Spleen (tissue), 11 donors: Measurements from ENCODE around the gene LRBA. TPM values are rescaled to one million over a fixed set of nuclear protein-coding genes. Genes with fewer than 3 reads are reported as not detected.

Source experiments
- DNase-seq: peaks from one replicate; pipeline ENCODE4 v3.0.0-alpha.2; 2020
- H3K27ac ChIP-seq, 8 donors: fragments of 200-600 bp; sonication (generic) in 7 of 8; 1 replicate in 4 of 8; 2 replicates in 4 of 8; pipeline versions ENCODE4 v1.5.0 to v1.8.0; 2016 to 2021; ENCODE audit warnings: inconsistent platforms in 4 of 8, mild to moderate bottlenecking in 4 of 8, moderate library complexity in 1 of 8
- H3K27me3 ChIP-seq, 7 donors: fragments of 200-600 bp; sonication (generic) in 6 of 7; replicated peaks in 1 of 7; 1 replicate in 4 of 7; 2 replicates in 3 of 7; pipeline versions ENCODE4 v1.5.0 to v1.8.0; 2016 to 2021; ENCODE audit warnings: inconsistent platforms in 3 of 7, mild to moderate bottlenecking in 1 of 7
- H3K36me3 ChIP-seq, 6 donors: fragments of 200-600 bp; sonication (generic) in 5 of 6; 1 replicate in 4 of 6; 2 replicates in 2 of 6; pipeline versions ENCODE4 v1.5.0 to v1.8.0; 2016 to 2021; ENCODE audit warnings: inconsistent platforms in 2 of 6
- H3K4me1 ChIP-seq, 6 donors: fragments of 200-600 bp; sonication (generic) in 5 of 6; 1 replicate in 3 of 6; 2 replicates in 3 of 6; pipeline versions ENCODE4 v1.5.0 to v1.8.0; 2016 to 2021; ENCODE audit warnings: inconsistent platforms in 3 of 6
- H3K4me3 ChIP-seq, 8 donors: fragments of 200-600 bp; sonication (generic) in 7 of 8; 1 replicate in 4 of 8; 2 replicates in 4 of 8; pipeline versions ENCODE4 v1.5.0 to v1.8.0; 2016 to 2021; ENCODE audit warnings: inconsistent platforms in 4 of 8, mild to moderate bottlenecking in 4 of 8, moderate library complexity in 2 of 8
- H3K9me3 ChIP-seq, 8 donors: fragments of 200-600 bp; sonication (generic) in 7 of 8; 1 replicate in 4 of 8; 2 replicates in 4 of 8; pipeline versions ENCODE4 v1.5.0 to v1.8.0; 2016 to 2021; ENCODE audit warnings: inconsistent platforms in 4 of 8
- CTCF ChIP-seq, 11 experiments: fragments of 200-600 bp in 7 of 11; fragments of 450-650 bp in 4 of 11; sonication (generic) in 4 of 11; IDR thresholded peaks in 8 of 11; conservative IDR thresholded peaks in 3 of 11; 1 replicate in 7 of 11; 2 replicates in 4 of 11; pipeline versions ENCODE4 v1.4.0 to v1.8.0; 2016 to 2021; ENCODE audit warnings: antibody characterized with exemption in 11 of 11, inconsistent platforms in 4 of 11, mild to moderate bottlenecking in 1 of 11
- POLR2A ChIP-seq, 3 donors: fragments of 450-650 bp; IDR thresholded peaks; one replicate each; pipeline ENCODE4 v1.5.1; 2017; ENCODE audit warnings: antibody characterized with exemption in 3 of 3, mild to moderate bottlenecking in 1 of 3
- POLR2AphosphoS5 ChIP-seq, 3 donors: sonication (generic); formaldehyde crosslinking; IDR thresholded peaks; one replicate each; pipeline ENCODE4 v1.5.1; 2017; ENCODE audit warnings: antibody characterized with exemption in 3 of 3
- WGBS, 5 donors: extraction: QIAGEN DNeasy Blood & Tissue Kit in 3 of 5; methylation state at CpG; one replicate each; pipeline versions ENCODE4 v1.1.5 to v1.1.7; 2013 to 2018; 5-methylcytosine and 5-hydroxymethylcytosine counted together
- intact Hi-C: fragments of 100-400 bp; cut with DNase I; formaldehyde crosslinking; loops from one replicate; pipeline ENCODE4 v1.15.0; 2023; ENCODE audit warnings: low total_unique reads
- polyA plus RNA-seq, 3 donors: library from polyadenylated mRNA; stranded (reverse); fragments of 200-250 nt; gene quantifications; one replicate each; pipeline ENCODE4 v1.2.1, GENCODE V29; 2013
- total RNA-seq, 7 donors: library from RNA; depleted of rRNA in 3 of 7; stranded (reverse); fragments of >200 nt in 3 of 7; fragmentation: NEBNext Ultra II Directional in 4 of 7; extraction: Animal tissue kit (Norgen Biotek cat#: 25700) in 4 of 7; gene quantifications; one replicate each; pipeline versions ENCODE4 v1.1.0 to v1.2.1, GENCODE V29; 2016 to 2021
- donor health status: healthy with polysubstance abuse.
- donor health status: DM: no; HTN: no; CAD: no; lungs with moderate emphysema.
- donor health status: DM: no; HTN: no; CAD: no.
- donor health status: Bipolar disorder and iron deficiency.
- donor health status: healthy.
- donor health status: DM: no; HTN: no; CAD: no.
- donor health status: DM: yes; HTN: yes; CAD: no.

The LRBA gene
- total and polyA plus RNA-seq, 10 donors: 8.2 to 84.9 (median 50.5) TPM

DNA sequence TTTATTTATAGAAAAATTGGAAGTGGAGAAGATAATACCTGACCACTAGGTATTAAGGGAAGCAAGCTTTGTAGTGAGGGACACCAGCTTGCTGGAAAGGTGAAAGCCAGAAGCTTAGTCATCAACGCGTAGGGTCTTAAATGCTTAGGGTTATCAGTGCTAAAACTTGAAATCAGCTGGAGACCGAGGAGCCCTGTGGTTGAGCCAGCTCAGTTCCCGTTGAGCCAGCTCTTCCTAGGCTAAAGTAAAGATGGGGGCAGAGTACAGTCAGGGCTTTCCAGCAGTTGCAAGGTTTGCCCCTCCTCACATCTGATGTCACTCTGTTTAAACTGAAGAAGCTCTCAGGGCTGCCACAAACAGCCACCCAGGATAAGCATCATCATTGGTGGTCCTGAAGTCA lies 696.1 kb downstream of the LRBA start:
- Histone ChIP-seq H3K36me3 (peaks cover 0 to 56% (median 4%) of the 10 kb centered on the region in 6 donors), H3K4me1 (no peaks in the 10 kb centered on the region), H3K27me3 (no peaks in the 10 kb centered on the region), H3K9me3 (no peaks in the 10 kb centered on the region), H3K27ac (no peak overlapping the region), H3K4me3 (no peak overlapping the region)
- intact Hi-C loops: no loop called here
- DNase-seq: no peak
- TF ChIP-seq POLR2AphosphoS5 (IDR thresholded peaks at IDR 0.05) (no peak), POLR2A (IDR thresholded peaks at IDR 0.05) (no peak), CTCF (IDR thresholded peaks at IDR 0.05 in 8 of 11, conservative IDR thresholded peaks at IDR 0.05 in 3 of 11) (no peak)
- WGBS, 5 donors: 87 to 92% (median 91%) methylated on average over 4 of the region's 4 CpGs

DNA sequence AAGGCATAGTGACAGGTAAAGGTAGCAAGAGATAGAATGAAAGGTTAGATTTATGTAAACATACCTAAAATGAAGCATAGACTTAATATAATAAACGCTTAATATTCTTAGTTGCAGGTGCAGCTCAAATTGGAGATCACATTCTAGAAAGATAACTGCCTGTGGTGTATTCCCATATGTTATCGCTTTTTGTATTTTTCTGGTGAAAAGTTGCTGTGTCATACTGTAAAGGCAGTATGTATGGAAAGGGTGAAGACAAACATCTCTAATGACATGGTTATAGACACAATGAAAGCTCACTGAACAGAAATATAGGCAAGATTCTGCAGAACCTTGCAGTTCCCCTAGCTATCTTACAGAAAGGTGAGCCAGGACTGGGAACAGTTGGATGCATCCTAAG lies 696.6 kb downstream of the LRBA start:
- no peaks in the 10 kb centered on the region for H3K27me3 ChIP-seq
- peaks cover 0 to 53% (median 4%) of the 10 kb centered on the region in 6 donors for H3K36me3 ChIP-seq
- no peaks in the 10 kb centered on the region for H3K9me3 ChIP-seq
- H3K4me3 ChIP-seq: no peak overlapping the region
- 49 to 66% (median 50%) methylated on average over 2 of the region's 2 CpGs for WGBS, 5 donors
- no peak for DNase-seq
- no peak overlapping the region for H3K27ac ChIP-seq
- no peaks in the 10 kb centered on the region for H3K4me1 ChIP-seq
- intact Hi-C loops: no loop called here
- no peak for TF ChIP-seq CTCF (IDR thresholded peaks at IDR 0.05 in 8 of 11, conservative IDR thresholded peaks at IDR 0.05 in 3 of 11)
- no peak for TF ChIP-seq POLR2AphosphoS5 (IDR thresholded peaks at IDR 0.05)
- no peak for TF ChIP-seq POLR2A (IDR thresholded peaks at IDR 0.05)

DNA sequence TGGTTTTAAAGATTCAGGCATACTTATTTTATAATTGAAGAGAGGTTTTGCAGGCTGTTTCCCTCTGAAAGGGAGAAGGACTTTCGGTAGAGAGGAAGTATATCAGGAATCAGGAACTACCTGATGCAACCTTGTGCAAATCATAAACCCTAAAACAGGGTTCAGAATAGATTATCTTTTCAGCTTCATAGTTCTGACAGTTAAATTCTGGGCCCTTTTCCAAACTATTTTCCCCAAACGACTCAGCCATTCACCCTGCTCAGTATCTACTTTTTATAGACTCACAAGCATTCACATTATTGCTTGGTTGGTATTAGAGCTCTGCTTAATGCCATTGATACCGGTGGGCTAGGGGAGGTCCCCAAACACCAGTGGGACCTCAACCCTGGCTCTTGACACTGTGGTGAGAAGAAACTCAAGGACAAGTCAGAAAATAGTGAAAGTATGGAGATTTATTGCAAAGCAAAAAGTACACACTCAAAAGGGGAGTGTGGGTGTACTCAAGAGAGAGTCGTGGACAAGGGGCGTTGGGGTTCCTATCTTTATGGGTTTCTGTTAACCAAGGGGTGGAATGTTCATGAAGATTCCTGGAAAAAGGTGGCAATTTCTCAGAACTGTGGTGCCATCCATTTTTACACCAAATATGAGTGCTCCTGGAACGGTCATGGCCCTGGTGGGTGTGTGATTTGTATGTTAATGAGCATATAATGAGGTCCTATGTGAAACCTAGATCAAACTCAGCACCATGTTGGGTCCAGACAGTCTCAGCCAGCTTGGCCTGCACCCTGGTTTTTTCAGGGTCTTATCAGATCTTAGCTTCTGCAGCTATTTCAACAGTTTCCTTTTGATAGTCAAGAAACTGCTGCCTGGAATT lies 698.5 kb downstream of the LRBA start:
- Histone ChIP-seq H3K4me3 (no peak overlapping the region), H3K4me1 (no peaks in the 10 kb centered on the region), H3K36me3 (peaks cover 0 to 51% (median 4%) of the 10 kb centered on the region in 6 donors), H3K27ac (no peak overlapping the region), H3K27me3 (no peaks in the 10 kb centered on the region), H3K9me3 (no peaks in the 10 kb centered on the region)
- 65 to 72% (median 69%) methylated on average over 6 of the region's 6 CpGs for WGBS, 5 donors
- intact Hi-C loops: no loop called here
- no peak for DNase-seq
- TF ChIP-seq CTCF (IDR thresholded peaks at IDR 0.05 in 8 of 11, conservative IDR thresholded peaks at IDR 0.05 in 3 of 11) (no peak), POLR2AphosphoS5 (IDR thresholded peaks at IDR 0.05) (no peak), POLR2A (IDR thresholded peaks at IDR 0.05) (no peak)

- H3K36me3 ChIP-seq: peaks cover 0 to 51% (median 4%) of the 10 kb centered on the region in 6 donors
- no peak overlapping the region for H3K27ac ChIP-seq
- DNase-seq: no peak
- H3K4me1 ChIP-seq: no peaks in the 10 kb centered on the region
- no peaks in the 10 kb centered on the region for H3K27me3 ChIP-seq
- no peak overlapping the region for H3K4me3 ChIP-seq
- intact Hi-C loops: no loop called here
- H3K9me3 ChIP-seq: no peaks in the 10 kb centered on the region
- 95 to 99% (median 98%) methylated on average over 2 of the region's 2 CpGs for WGBS, 5 donors
- TF ChIP-seq CTCF (IDR thresholded peaks at IDR 0.05 in 8 of 11, conservative IDR thresholded peaks at IDR 0.05 in 3 of 11): no peak
- TF ChIP-seq POLR2AphosphoS5 (IDR thresholded peaks at IDR 0.05): no peak
- no peak for TF ChIP-seq POLR2A (IDR thresholded peaks at IDR 0.05)
These were observed 699.4 kb downstream of the LRBA start for GRCh38 chr4:150315691-150316090.
